CD14-positive monocyte (primary cell): ENCODE results near the gene GAPVD1. TPM values are rescaled to one million over a fixed set of nuclear protein-coding genes. Genes with fewer than 3 reads are reported as not detected.

Source experiments
- DNase-seq, 3 donors: peaks; one replicate each; pipeline ENCODE4 v3.0.0-alpha.2; 2011 to 2022
- H2AFZ ChIP-seq: 2 replicates; pipeline ENCODE4 v1.6.0; 2012; ENCODE audit warnings: mild to moderate bottlenecking, low read depth, low read length, inconsistent platforms; ENCODE audit not compliant: insufficient read depth, poor library complexity, severe bottlenecking
- H3K27ac ChIP-seq, 2 donors: 1 replicate in 1 of 2; 2 replicates in 1 of 2; pipeline ENCODE4 v1.5.1; 2012 to 2013; ENCODE audit warnings: low read length in 2 of 2, control low read depth in 1 of 2, inconsistent platforms in 1 of 2, low read depth in 1 of 2, mild to moderate bottlenecking in 1 of 2
- H3K27me3 ChIP-seq, 2 donors: one replicate each; pipeline versions ENCODE4 v1.6.0 to v1.6.1; 2011 to 2013; ENCODE audit warnings: low read length in 2 of 2; ENCODE audit not compliant: control insufficient read depth in 2 of 2, insufficient read depth in 2 of 2
- H3K36me3 ChIP-seq, 2 donors: replicated peaks in 1 of 2; 1 replicate in 1 of 2; 2 replicates in 1 of 2; pipeline versions ENCODE4 v1.5.1 to v1.6.1; 2012 to 2013; ENCODE audit warnings: low read length in 2 of 2, control low read depth in 1 of 2, inconsistent platforms in 1 of 2, mild to moderate bottlenecking in 1 of 2; ENCODE audit not compliant: insufficient read depth in 2 of 2, control insufficient read depth in 1 of 2
- H3K4me1 ChIP-seq, 2 donors: 1 replicate in 1 of 2; 2 replicates in 1 of 2; pipeline versions ENCODE4 v1.5.1 to v1.6.1; 2012 to 2013; ENCODE audit warnings: low read length in 2 of 2, control low read depth in 1 of 2, inconsistent platforms in 1 of 2, mild to moderate bottlenecking in 1 of 2, moderate library complexity in 1 of 2; ENCODE audit not compliant: insufficient read depth in 2 of 2, control insufficient read depth in 1 of 2
- H3K4me2 ChIP-seq: replicated peaks from 2 replicates; pipeline ENCODE3; 2012; ENCODE audit warnings: low read length, moderate library complexity, mild to moderate bottlenecking; ENCODE audit not compliant: poor library complexity, severe bottlenecking; ENCODE audit errors: extremely low read depth
- H3K4me3 ChIP-seq, 3 experiments: fragments of 200-600 bp in 1 of 3; sonication (generic) in 1 of 3; replicated peaks in 1 of 3; 1 replicate in 2 of 3; 2 replicates in 1 of 3; pipeline ENCODE4 v1.5.1; 2011 to 2013; ENCODE audit warnings: low read length in 3 of 3, mild to moderate bottlenecking in 3 of 3, control low read depth in 2 of 3, low read depth in 2 of 3, inconsistent platforms in 1 of 3, moderate library complexity in 1 of 3
- H3K79me2 ChIP-seq: 2 replicates; pipeline ENCODE4 v1.6.0; 2012; ENCODE audit warnings: mild to moderate bottlenecking, control low read depth, inconsistent platforms, low read length, moderate library complexity; ENCODE audit not compliant: insufficient read depth
- H3K9ac ChIP-seq: 2 replicates; pipeline ENCODE4 v1.6.0; 2017; ENCODE audit warnings: low read length, mild to moderate bottlenecking; ENCODE audit not compliant: insufficient read depth, poor library complexity, severe bottlenecking
- H3K9me3 ChIP-seq, 2 donors: replicated peaks in 1 of 2; 1 replicate in 1 of 2; 2 replicates in 1 of 2; pipeline versions ENCODE4 v1.5.1 to v1.6.1; 2012 to 2013; ENCODE audit warnings: low read length in 2 of 2, control low read depth in 1 of 2; ENCODE audit not compliant: control insufficient read depth in 1 of 2, insufficient read depth in 1 of 2
- H4K20me1 ChIP-seq: 2 replicates; pipeline ENCODE4 v1.6.0; 2012; ENCODE audit warnings: mild to moderate bottlenecking, low read length, control low read depth, moderate library complexity; ENCODE audit not compliant: insufficient read depth
- H3K27ac Mint-ChIP-seq, 7 donors: one replicate each; pipeline ENCODE4 v1.8.0; 2020; ENCODE audit warnings: mild to moderate bottlenecking in 7 of 7, mixed read lengths in 7 of 7, moderate library complexity in 6 of 7, inconsistent platforms in 2 of 7
- H3K27me3 Mint-ChIP-seq, 3 donors: one replicate each; pipeline ENCODE4 v1.8.0; 2021 to 2022; ENCODE audit warnings: low read depth in 3 of 3, mild to moderate bottlenecking in 3 of 3, mixed read lengths in 3 of 3, moderate library complexity in 3 of 3, inconsistent platforms in 1 of 3
- H3K36me3 Mint-ChIP-seq, 2 donors: one replicate each; pipeline ENCODE4 v1.8.0; 2020; ENCODE audit warnings: mixed read lengths in 2 of 2, inconsistent platforms in 1 of 2, mild to moderate bottlenecking in 1 of 2
- H3K4me1 Mint-ChIP-seq: one replicate; pipeline ENCODE4 v1.8.0; 2020; ENCODE audit warnings: mild to moderate bottlenecking, mixed read lengths
- H3K4me3 Mint-ChIP-seq, 2 donors: one replicate each; pipeline ENCODE4 v1.8.0; 2020; ENCODE audit warnings: mild to moderate bottlenecking in 2 of 2, mixed read lengths in 2 of 2, moderate library complexity in 1 of 2
- H3K9me3 Mint-ChIP-seq, 7 donors: one replicate each; pipeline ENCODE4 v1.8.0; 2020 to 2022; ENCODE audit warnings: mixed read lengths in 7 of 7, mild to moderate bottlenecking in 6 of 7, moderate library complexity in 6 of 7, inconsistent platforms in 2 of 7
- CTCF ChIP-seq: fragments of 200-600 bp; IDR thresholded peaks from one replicate; pipeline ENCODE4 v1.8.0; 2022; ENCODE audit warnings: antibody characterized with exemption, mild to moderate bottlenecking
- WGBS: methylation state at CpG from one replicate; pipeline ENCODE4 v1.1.5; 2013; ENCODE audit warnings: missing lambda C conversion rate; ENCODE audit not compliant: insufficient coverage; 5-methylcytosine and 5-hydroxymethylcytosine counted together
- intact Hi-C, 2 donors: fragments of 100-400 bp; cut with micrococcal nuclease; formaldehyde crosslinking; loops; one replicate each; pipeline versions ENCODE4 v1.15.0 to v1.15.1; 2023
- polyA plus RNA-seq, 3 donors: library from polyadenylated mRNA; depleted of rRNA in 1 of 3; unstranded in 2 of 3; stranded (reverse) in 1 of 3; fragments of 300-500 nt in 2 of 3; fragments of >200 nt in 1 of 3; fragmentation: Illumina TruSeq in 2 of 3; gene quantifications; 1 replicate in 2 of 3; 2 replicates in 1 of 3; pipeline ENCODE4 v1.2.3, GENCODE V29; 2012 to 2021

Gene GAPVD1
- polyA plus RNA-seq, 3 donors: 18.7 to 49.2 (median 30.5) TPM

GRCh38 chr9:125302241-125302640, 40.6 kb downstream of the GAPVD1 start:
- Histone ChIP-seq H2AFZ (no peak overlapping the region), H3K9me3 (no peaks in the 10 kb centered on the region), H3K27ac (peak overlapping the region in 1 of 2 donors; percentile 53), H4K20me1 (peaks cover 33% of the 10 kb centered on the region), H3K4me2 (no peak overlapping the region), H3K36me3 (peaks cover 61 to 83% of the 10 kb centered on the region in 2 donors), H3K9ac (no peak overlapping the region), H3K4me3 (no peak overlapping the region), H3K79me2 (peaks cover 22% of the 10 kb centered on the region), H3K27me3 (no peaks in the 10 kb centered on the region), H3K4me1 (no peaks in the 10 kb centered on the region)
- WGBS: no CpG with 5 or more reads among the region's 2 CpGs
- TF ChIP-seq CTCF: no peak
- Mint-ChIP-seq H3K4me3 (no peak overlapping the region), H3K36me3 (peaks cover 53 to 86% of the 10 kb centered on the region in 2 donors), H3K9me3 (peaks cover 0 to 2% (median 0%) of the 10 kb centered on the region in 7 donors), H3K4me1 (no peaks in the 10 kb centered on the region), H3K27ac (no peak overlapping the region), H3K27me3 (peaks cover 0 to 2% (median 1%) of the 10 kb centered on the region in 3 donors)
- intact Hi-C loops: no loop called here
- DNase-seq: no peak

- H3K27me3 Mint-ChIP-seq: peaks cover 0 to 2% (median 1%) of the 10 kb centered on the region in 3 donors
- H3K36me3 ChIP-seq: peaks cover 72 to 90% of the 10 kb centered on the region in 2 donors
- H3K27ac Mint-ChIP-seq: no peak overlapping the region
These were observed 42.6 kb downstream of the GAPVD1 start for GRCh38 chr9:125304273-125304672.

More at GRCh38 chr9:125304273-125304672, 42.6 kb downstream of the GAPVD1 start:
- intact Hi-C loops: no loop called here
- Histone ChIP-seq H3K79me2 (peaks cover 8% of the 10 kb centered on the region), H2AFZ (no peak overlapping the region), H3K4me1 (no peaks in the 10 kb centered on the region), H3K27me3 (no peaks in the 10 kb centered on the region), H3K27ac (no peak overlapping the region), H3K4me2 (no peak overlapping the region), H3K9ac (no peak overlapping the region), H3K4me3 (no peak overlapping the region), H3K9me3 (no peaks in the 10 kb centered on the region), H4K20me1 (peaks cover 14% of the 10 kb centered on the region)
- DNase-seq: no peak
- Mint-ChIP-seq H3K36me3 (peaks cover 64 to 87% of the 10 kb centered on the region in 2 donors), H3K9me3 (peaks cover 0 to 2% (median 0%) of the 10 kb centered on the region in 7 donors), H3K4me3 (no peak overlapping the region), H3K4me1 (no peaks in the 10 kb centered on the region)
- no peak for TF ChIP-seq CTCF
- no CpG with 5 or more reads among the region's 2 CpGs for WGBS
